GM12801 (cell line): Measurements from ENCODE around the gene ARAP1.

Source experiments
- TF ChIP-seq, protein P1 (sequence below): IDR thresholded peaks from one replicate; pipeline ENCODE4 v1.5.1; 2011; ENCODE audit warnings: control low read depth; ENCODE audit not compliant: insufficient read length; ENCODE audit errors: extremely low read depth

Gene ARAP1

GRCh38 chr11:72750086-72750485, 2.1 kb downstream of the ARAP1 start:
- TF ChIP-seq, protein P1, sequence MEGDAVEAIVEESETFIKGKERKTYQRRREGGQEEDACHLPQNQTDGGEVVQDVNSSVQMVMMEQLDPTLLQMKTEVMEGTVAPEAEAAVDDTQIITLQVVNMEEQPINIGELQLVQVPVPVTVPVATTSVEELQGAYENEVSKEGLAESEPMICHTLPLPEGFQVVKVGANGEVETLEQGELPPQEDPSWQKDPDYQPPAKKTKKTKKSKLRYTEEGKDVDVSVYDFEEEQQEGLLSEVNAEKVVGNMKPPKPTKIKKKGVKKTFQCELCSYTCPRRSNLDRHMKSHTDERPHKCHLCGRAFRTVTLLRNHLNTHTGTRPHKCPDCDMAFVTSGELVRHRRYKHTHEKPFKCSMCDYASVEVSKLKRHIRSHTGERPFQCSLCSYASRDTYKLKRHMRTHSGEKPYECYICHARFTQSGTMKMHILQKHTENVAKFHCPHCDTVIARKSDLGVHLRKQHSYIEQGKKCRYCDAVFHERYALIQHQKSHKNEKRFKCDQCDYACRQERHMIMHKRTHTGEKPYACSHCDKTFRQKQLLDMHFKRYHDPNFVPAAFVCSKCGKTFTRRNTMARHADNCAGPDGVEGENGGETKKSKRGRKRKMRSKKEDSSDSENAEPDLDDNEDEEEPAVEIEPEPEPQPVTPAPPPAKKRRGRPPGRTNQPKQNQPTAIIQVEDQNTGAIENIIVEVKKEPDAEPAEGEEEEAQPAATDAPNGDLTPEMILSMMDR, result no peak

DNA sequence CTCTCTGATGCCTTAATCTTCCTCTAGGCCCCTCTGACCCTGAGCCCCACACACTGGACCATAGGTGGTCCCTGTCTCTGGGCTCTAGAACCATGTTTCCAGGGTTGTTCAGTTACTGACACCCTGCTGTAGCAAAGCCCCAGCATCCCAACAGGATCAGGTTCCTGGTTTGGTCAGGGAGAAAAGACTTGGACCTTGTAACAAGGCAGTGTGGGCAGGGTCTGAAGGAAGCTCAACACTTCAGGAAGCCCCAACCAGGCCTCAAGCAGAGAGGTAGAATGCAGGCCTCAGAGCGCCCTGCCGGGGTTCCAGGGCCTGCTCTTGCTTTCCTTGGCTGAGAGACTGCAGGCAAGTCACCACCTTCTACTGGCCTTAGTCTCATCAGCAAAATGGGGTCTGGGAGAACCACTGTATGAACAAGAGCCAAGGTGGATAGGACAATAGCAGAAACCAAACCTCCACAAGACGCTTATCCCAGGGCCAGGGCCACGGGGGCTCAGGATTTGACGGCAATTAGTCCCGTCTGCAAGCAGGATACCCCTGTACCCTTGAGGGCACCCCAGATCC, 4.8 kb downstream of the ARAP1 start:
- TF ChIP-seq, protein P1, result no peak

DNA sequence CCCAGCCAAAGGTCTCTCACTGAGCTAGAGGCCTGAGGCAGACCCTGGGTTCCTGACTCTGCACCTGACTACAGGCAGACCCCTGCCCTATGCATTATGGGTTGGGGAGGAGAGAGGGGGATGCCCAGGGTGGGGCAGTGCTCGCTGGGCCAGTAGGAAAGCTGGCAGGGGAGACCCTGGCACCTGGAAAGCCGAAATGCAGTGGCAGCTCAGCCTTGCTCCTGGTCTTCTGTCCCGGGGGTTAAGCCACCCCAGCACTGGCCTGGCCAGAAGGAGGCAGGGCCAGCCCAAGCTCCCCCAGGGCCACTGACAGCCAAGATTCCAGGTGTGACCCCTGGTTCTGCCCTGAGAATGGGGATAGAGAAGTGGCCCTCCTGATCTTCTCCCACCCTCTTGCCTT, 5.4 kb downstream of the ARAP1 start:
- TF ChIP-seq, protein P1, result no peak

- TF ChIP-seq, protein P1, result no peak
Observed at GRCh38 chr11:72745925-72746550, 6.2 kb downstream of the ARAP1 start.

- TF ChIP-seq, protein P1, result no peak
Observed at GRCh38 chr11:72745511-72745910, 6.7 kb downstream of the ARAP1 start.

GRCh38 chr11:72744474-72744873, 7.7 kb downstream of the ARAP1 start:
- TF ChIP-seq, protein P1, result no peak

- TF ChIP-seq, protein P1, result no peak
Observed at GRCh38 chr11:72743321-72744221, 8.6 kb downstream of the ARAP1 start.
